K562 (cell line): ENCODE results near the gene NLRP6. TPM values are rescaled to one million over a fixed set of nuclear protein-coding genes. Genes with fewer than 3 reads are reported as not detected.
A peak's percentile ranks its signal among the peaks of the same experiment; 100 is the strongest.

Source experiments
- BRF1 ChIP-seq: IDR thresholded peaks from 3 replicates; pipeline ENCODE4 v1.6.1; 2011; ENCODE audit warnings: borderline replicate concordance, mild to moderate bottlenecking; ENCODE audit not compliant: insufficient read length; ENCODE audit errors: extremely low read depth
- ELF1 ChIP-seq: fragments of 200-800 bp; sonication (Bioruptor generic); IDR thresholded peaks from 2 replicates; pipeline ENCODE4 v1.6.1; 2016; ENCODE audit warnings: missing genetic modification characterization, missing compliant biosample characterization
- EZH2 ChIP-seq: IDR thresholded peaks from 2 replicates; pipeline ENCODE4 v1.6.1; 2012; ENCODE audit warnings: low read depth, mild to moderate bottlenecking, inconsistent platforms, low read length, borderline replicate concordance
- FOSL1 ChIP-seq: fragments of 200-800 bp; sonication (Bioruptor generic); conservative IDR thresholded peaks from 2 replicates; pipeline ENCODE4 v1.6.1; 2016; ENCODE audit warnings: missing genetic modification characterization, missing compliant biosample characterization
- HBP1 ChIP-seq: fragments of 450-650 bp; formaldehyde crosslinking; IDR thresholded peaks from 2 replicates; pipeline ENCODE4 v1.4.0; 2022; ENCODE audit warnings: missing genetic modification characterization
- MITF ChIP-seq: IDR thresholded peaks from 2 replicates; pipeline ENCODE4 v1.6.1; 2014; ENCODE audit warnings: antibody characterized with exemption
- POLR2AphosphoS5 ChIP-seq: IDR thresholded peaks from 2 replicates; pipeline ENCODE4 v1.6.1; 2011; ENCODE audit warnings: mild to moderate bottlenecking, low read depth, low read length, moderate library complexity; ENCODE audit not compliant: control insufficient read depth, insufficient read depth
- POU5F1 ChIP-seq: fragments of 150-350 bp; IDR thresholded peaks from 2 replicates; pipeline ENCODE4 v1.6.1; 2014; ENCODE audit warnings: borderline replicate concordance, low read length, low read depth, mild to moderate bottlenecking; ENCODE audit not compliant: partially characterized antibody
- PTRF ChIP-seq: fragments of 450-650 bp; IDR thresholded peaks from 2 replicates; pipeline ENCODE4 v1.6.1; 2016; ENCODE audit warnings: mild to moderate bottlenecking, missing genetic modification characterization, missing compliant biosample characterization
- SLC30A9 ChIP-seq: fragments of 250-450 bp; sonication (Bioruptor Pico); IDR thresholded peaks from 2 replicates; pipeline ENCODE4 v1.8.0; 2022; ENCODE audit warnings: mild to moderate bottlenecking, moderate library complexity
- SMAD2 ChIP-seq: fragments of 150-350 bp; IDR thresholded peaks from 2 replicates; pipeline ENCODE4 v1.6.1; 2014; ENCODE audit warnings: low read depth, mild to moderate bottlenecking, low read length
- U2AF1 ChIP-seq: fragments of 200-400 bp; formaldehyde crosslinking; optimal IDR thresholded peaks from 2 replicates; pipeline ENCODE3; 2017; ENCODE audit warnings: mild to moderate bottlenecking, low read depth, low read length, moderate library complexity
- XRCC5 ChIP-seq: fragments of 200-400 bp; formaldehyde crosslinking; IDR thresholded peaks from 2 replicates; pipeline ENCODE4 v1.6.1; 2017; ENCODE audit warnings: low read depth, mild to moderate bottlenecking, low read length
- ZNF586 ChIP-seq: fragments of 450-650 bp; formaldehyde crosslinking; conservative IDR thresholded peaks from 2 replicates; pipeline ENCODE4 v1.4.0; 2020; ENCODE audit warnings: mild to moderate bottlenecking, moderate library complexity
- polyA plus RNA-seq, 8 experiments: library from polyadenylated mRNA; depleted of rRNA in 4 of 8; stranded (reverse) in 5 of 8; unstranded in 3 of 8; fragments of >200 nt; fragmentation: Nextera tagmentation in 2 of 8; fragmentation: Illumina TruSeq in 1 of 8; extraction: Ambion mirVana in 2 of 8; extraction: Trizol in 1 of 8; gene quantifications; 2 replicates each; pipeline versions ENCODE4 v1.2.1 to v1.2.3, GENCODE V29; 2011 to 2014; ENCODE audit warnings: inconsistent platforms in 1 of 8, missing spikeins in 1 of 8
- total RNA-seq, 7 experiments: library from RNA; depleted of rRNA in 6 of 7; stranded (reverse); fragments of >200 nt in 6 of 7; fragmentation: Illumina TruSeq in 2 of 7; extraction: Trizol in 2 of 7; gene quantifications; 2 replicates each; pipeline versions ENCODE4 v1.2.1 to v1.2.3, GENCODE V29; 2011 to 2021; ENCODE audit warnings: low replicate concordance in 1 of 7
- TF ChIP-seq, protein P1 (sequence below): sonication (generic); formaldehyde crosslinking; IDR thresholded peaks from 2 replicates; pipeline ENCODE4 v1.8.0; 2022; ENCODE audit warnings: mild to moderate bottlenecking, missing genetic modification reagents
- TF ChIP-seq, protein P2 (sequence below): fragments of 200-800 bp; sonication (Bioruptor generic); IDR thresholded peaks from 2 replicates; pipeline ENCODE4 v1.6.1; 2017; ENCODE audit warnings: missing genetic modification characterization, missing compliant biosample characterization
- TF ChIP-seq, protein P3 (sequence below): fragments of 450-650 bp; IDR thresholded peaks from 2 replicates; pipeline ENCODE4 v1.6.1; 2018; ENCODE audit warnings: mild to moderate bottlenecking, low read depth; ENCODE audit not compliant: partially characterized antibody

Gene NLRP6
- total and polyA plus RNA-seq, 9 of the 15 experiments (the other 6 are each of a cell fraction or from before 2014, with no cell fraction given): 0.03 to 0.18 (median 0.15) TPM; not detected in 5

DNA sequence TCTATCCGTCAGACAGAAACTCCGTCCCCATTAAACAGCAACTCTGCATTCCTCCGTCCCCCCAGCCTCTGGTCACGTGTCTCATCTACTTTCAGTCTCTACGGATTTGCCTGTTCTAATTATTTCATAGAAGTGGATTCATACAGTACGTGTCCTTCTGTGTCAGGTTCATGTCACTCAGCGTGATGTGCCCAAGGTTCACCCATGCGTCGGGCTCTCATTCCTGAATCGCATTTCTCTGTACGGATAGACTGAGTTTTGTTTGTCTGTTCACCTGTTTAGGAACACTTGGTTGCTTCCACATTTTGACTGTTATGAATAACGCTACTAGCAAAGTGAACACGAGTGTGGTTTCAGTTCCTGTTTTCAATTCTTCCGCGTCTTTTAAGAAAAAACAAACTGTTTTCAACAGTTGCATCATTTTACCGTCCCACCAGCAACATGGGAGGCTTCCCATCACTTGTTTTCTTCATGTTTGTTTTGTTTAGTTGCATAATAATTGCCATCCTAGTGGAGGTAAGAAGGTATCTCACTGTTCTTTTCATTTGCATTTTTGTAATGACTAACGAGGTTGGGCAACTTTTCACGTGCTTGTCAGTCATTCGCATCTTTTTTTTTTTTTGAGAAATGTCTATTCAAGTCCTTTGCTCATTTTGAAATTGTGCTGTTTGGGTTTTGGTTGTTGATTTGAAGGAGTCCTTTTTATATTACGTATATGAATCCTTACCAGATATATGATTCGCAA is 8.9 kb upstream of the NLRP6 start (continued):
- TF ChIP-seq XRCC5 (no peak), MITF (peak; percentile 70; the same call in 1 of the 2 replicates), SLC30A9 (CRISPR knock-in tag) (no peak), HBP1 (CRISPR knock-in tag) (no peak), FOSL1 (tag) (peak; percentile 81), ELF1 (tag) (peak; percentile 51; the same call in 1 of the 2 replicates), POLR2AphosphoS5 (no peak), PTRF (tag) (no peak), ZNF586 (CRISPR knock-in tag) (no peak), SMAD2 (no peak), POU5F1 (no peak), BRF1 (no peak), EZH2 (no peak), U2AF1 (no peak)
- TF ChIP-seq, protein P1, sequence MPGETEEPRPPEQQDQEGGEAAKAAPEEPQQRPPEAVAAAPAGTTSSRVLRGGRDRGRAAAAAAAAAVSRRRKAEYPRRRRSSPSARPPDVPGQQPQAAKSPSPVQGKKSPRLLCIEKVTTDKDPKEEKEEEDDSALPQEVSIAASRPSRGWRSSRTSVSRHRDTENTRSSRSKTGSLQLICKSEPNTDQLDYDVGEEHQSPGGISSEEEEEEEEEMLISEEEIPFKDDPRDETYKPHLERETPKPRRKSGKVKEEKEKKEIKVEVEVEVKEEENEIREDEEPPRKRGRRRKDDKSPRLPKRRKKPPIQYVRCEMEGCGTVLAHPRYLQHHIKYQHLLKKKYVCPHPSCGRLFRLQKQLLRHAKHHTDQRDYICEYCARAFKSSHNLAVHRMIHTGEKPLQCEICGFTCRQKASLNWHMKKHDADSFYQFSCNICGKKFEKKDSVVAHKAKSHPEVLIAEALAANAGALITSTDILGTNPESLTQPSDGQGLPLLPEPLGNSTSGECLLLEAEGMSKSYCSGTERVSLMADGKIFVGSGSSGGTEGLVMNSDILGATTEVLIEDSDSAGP (CRISPR knock-in tag): no peak
- TF ChIP-seq, protein P2, sequence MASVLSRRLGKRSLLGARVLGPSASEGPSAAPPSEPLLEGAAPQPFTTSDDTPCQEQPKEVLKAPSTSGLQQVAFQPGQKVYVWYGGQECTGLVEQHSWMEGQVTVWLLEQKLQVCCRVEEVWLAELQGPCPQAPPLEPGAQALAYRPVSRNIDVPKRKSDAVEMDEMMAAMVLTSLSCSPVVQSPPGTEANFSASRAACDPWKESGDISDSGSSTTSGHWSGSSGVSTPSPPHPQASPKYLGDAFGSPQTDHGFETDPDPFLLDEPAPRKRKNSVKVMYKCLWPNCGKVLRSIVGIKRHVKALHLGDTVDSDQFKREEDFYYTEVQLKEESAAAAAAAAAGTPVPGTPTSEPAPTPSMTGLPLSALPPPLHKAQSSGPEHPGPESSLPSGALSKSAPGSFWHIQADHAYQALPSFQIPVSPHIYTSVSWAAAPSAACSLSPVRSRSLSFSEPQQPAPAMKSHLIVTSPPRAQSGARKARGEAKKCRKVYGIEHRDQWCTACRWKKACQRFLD (CRISPR knock-in tag): peak; percentile 31; the same call in 1 of the 2 replicates
- TF ChIP-seq, protein P3, sequence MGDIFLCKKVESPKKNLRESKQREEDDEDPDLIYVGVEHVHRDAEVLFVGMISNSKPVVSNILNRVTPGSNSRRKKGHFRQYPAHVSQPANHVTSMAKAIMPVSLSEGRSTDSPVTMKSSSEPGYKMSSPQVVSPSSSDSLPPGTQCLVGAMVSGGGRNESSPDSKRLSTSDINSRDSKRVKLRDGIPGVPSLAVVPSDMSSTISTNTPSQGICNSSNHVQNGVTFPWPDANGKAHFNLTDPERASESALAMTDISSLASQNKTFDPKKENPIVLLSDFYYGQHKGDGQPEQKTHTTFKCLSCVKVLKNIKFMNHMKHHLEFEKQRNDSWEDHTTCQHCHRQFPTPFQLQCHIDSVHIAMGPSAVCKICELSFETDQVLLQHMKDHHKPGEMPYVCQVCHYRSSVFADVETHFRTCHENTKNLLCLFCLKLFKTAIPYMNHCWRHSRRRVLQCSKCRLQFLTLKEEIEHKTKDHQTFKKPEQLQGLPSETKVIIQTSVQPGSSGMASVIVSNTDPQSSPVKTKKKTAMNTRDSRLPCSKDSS: no peak
